A549 (cell line): ENCODE results near the gene FAM181A. TPM values are rescaled to one million over a fixed set of nuclear protein-coding genes. Genes with fewer than 3 reads are reported as not detected.
A peak's percentile ranks its signal among the peaks of the same experiment; 100 is the strongest.

Experiments
- ATAC-seq, 2 experiments: fragments of 200-7000 bp in 1 of 2; fragments of >200 bp in 1 of 2; cut with Nextera tagmentation in 1 of 2; cut with Tn5 transposase in 1 of 2; 3 replicates each; pipeline versions ENCODE4 v1.8.0 to v1.9.1; 2018 to 2020; ENCODE audit warnings: mild to moderate bottlenecking in 1 of 2, moderate library complexity in 1 of 2
- CTCF ChIA-PET: fragments of 300-600 bp; sonication (Branson Sonifier 250); formaldehyde crosslinking; extraction: SDS; loops from one replicate; lab custom pipeline; 2021; ENCODE audit warnings: antibody characterized with exemption, inconsistent platforms; lab: Yijun Ruan, JAX
- POLR2A ChIA-PET: fragments of 350-600 bp; formaldehyde crosslinking; extraction: SDS; loops from one replicate; lab custom pipeline; 2021; ENCODE audit warnings: antibody characterized with exemption, inconsistent platforms; lab: Yijun Ruan, JAX
- DNase-seq, 2 experiments: peaks; one replicate each; pipeline versions ENCODE4 v3.0.0 to v3.0.0-alpha.2; 2011 to 2016; ENCODE audit warnings: low read depth in 1 of 2, low spot score in 1 of 2
- FAIRE-seq: peaks from 2 replicates; lab custom pipeline; 2011; peaks lifted over from hg19 to GRCh38; lab: Jason Lieb, UNC
- H3K27ac ChIP-seq, 2 experiments: fragments of >200 bp; sonication (Bioruptor Twin); formaldehyde crosslinking; 3 replicates each; pipeline ENCODE4 v1.5.1; 2016 to 2017
- H3K4me1 ChIP-seq: fragments of >200 bp; sonication (Bioruptor Twin); formaldehyde crosslinking; 3 replicates; pipeline ENCODE4 v1.6.1; 2016
- H3K4me2 ChIP-seq: fragments of >200 bp; sonication (Bioruptor Twin); formaldehyde crosslinking; 3 replicates; pipeline ENCODE4 v1.6.1; 2016
- H3K4me3 ChIP-seq: fragments of >200 bp; sonication (Bioruptor Twin); formaldehyde crosslinking; 3 replicates; pipeline ENCODE4 v1.5.1; 2016
- H3K9me3 ChIP-seq: fragments of >200 bp; sonication (Bioruptor Twin); formaldehyde crosslinking; 3 replicates; pipeline ENCODE4 v1.6.1; 2016
- BCL3 ChIP-seq: fragments of >200 bp; sonication (Bioruptor Twin); formaldehyde crosslinking; IDR thresholded peaks from 3 replicates; pipeline ENCODE4 v1.6.1; 2016
- CBX2 ChIP-seq: fragments of 200-600 bp; sonication (generic); IDR thresholded peaks from 2 replicates; pipeline ENCODE4 v1.6.1; 2016; ENCODE audit warnings: low read depth, mild to moderate bottlenecking, borderline replicate concordance
- CHD2 ChIP-seq: fragments of 150-350 bp; IDR thresholded peaks from 2 replicates; pipeline ENCODE4 v1.6.1; 2014; ENCODE audit warnings: low read length; ENCODE audit not compliant: partially characterized antibody
- CHD4 ChIP-seq: fragments of 200-600 bp; sonication (generic); IDR thresholded peaks from 2 replicates; pipeline ENCODE4 v1.6.1; 2016; ENCODE audit warnings: antibody characterized with exemption, mild to moderate bottlenecking, borderline replicate concordance
- ESRRA ChIP-seq: fragments of 150-350 bp; IDR thresholded peaks from 2 replicates; pipeline ENCODE4 v1.6.1; 2014; ENCODE audit warnings: mild to moderate bottlenecking, low read length, borderline replicate concordance
- HMGXB4 ChIP-seq: fragments of 250-450 bp; sonication (Bioruptor Pico); IDR thresholded peaks from 2 replicates; pipeline ENCODE4 v1.5.0; 2021; ENCODE audit warnings: mild to moderate bottlenecking, moderate library complexity, borderline replicate concordance
- HOXB5 ChIP-seq: fragments of 250-450 bp; sonication (Bioruptor Pico); IDR thresholded peaks from 2 replicates; pipeline ENCODE4 v1.5.0; 2020; ENCODE audit warnings: mild to moderate bottlenecking, moderate library complexity
- KDM1A ChIP-seq: fragments of 200-600 bp; sonication (generic); IDR thresholded peaks from 2 replicates; pipeline ENCODE4 v1.6.1; 2016; ENCODE audit warnings: low read depth, mild to moderate bottlenecking
- MAFK ChIP-seq: fragments of 450-650 bp; IDR thresholded peaks from 2 replicates; pipeline ENCODE4 v1.6.1; 2014; ENCODE audit not compliant: partially characterized antibody
- MAX ChIP-seq: IDR thresholded peaks from 2 replicates; pipeline ENCODE4 v1.6.1; 2012
- PBX3 ChIP-seq: IDR thresholded peaks from 2 replicates; pipeline ENCODE4 v1.6.1; 2012
- RCOR1 ChIP-seq: fragments of 150-350 bp; IDR thresholded peaks from 2 replicates; pipeline ENCODE4 v1.6.1; 2014; ENCODE audit warnings: antibody characterized with exemption, low read length, low read depth
- TFCP2L1 ChIP-seq: fragments of 250-450 bp; sonication (Bioruptor Pico); IDR thresholded peaks from 2 replicates; pipeline ENCODE4 v1.5.0; 2021; ENCODE audit warnings: mild to moderate bottlenecking
- USF2 ChIP-seq: fragments of 450-650 bp; IDR thresholded peaks from 2 replicates; pipeline ENCODE4 v1.6.1; 2014; ENCODE audit warnings: antibody characterized with exemption
- ZSCAN20 ChIP-seq: fragments of 250-450 bp; sonication (Bioruptor Pico); IDR thresholded peaks from 2 replicates; pipeline ENCODE4 v1.8.0; 2022; ENCODE audit warnings: mild to moderate bottlenecking, moderate library complexity
- WGBS: methylation state at CpG from one replicate; pipeline ENCODE4 v1.1.6; 2017; ENCODE audit errors: missing lambda C conversion rate; 5-methylcytosine and 5-hydroxymethylcytosine counted together
- polyA plus RNA-seq, 4 experiments: library from polyadenylated mRNA; depleted of rRNA in 3 of 4; stranded (reverse); fragments of >200 nt; fragmentation: RNase III in 1 of 4; extraction: RNeasy Plus Mini Kit Qiagen cat#74134 plus additional on column Dnase treatment in 1 of 4; gene quantifications; 2 replicates in 3 of 4; 3 replicates in 1 of 4; pipeline ENCODE4 v1.2.3, GENCODE V29; 2011 to 2017
- TF ChIP-seq, protein P1 (sequence below): fragments of >200 bp; sonication (Bioruptor Twin); formaldehyde crosslinking; IDR thresholded peaks from 2 replicates; pipeline ENCODE4 v1.6.1; 2016
- TF ChIP-seq, protein P2 (sequence below): fragments of >200 bp; sonication (Bioruptor Twin); formaldehyde crosslinking; IDR thresholded peaks from 3 replicates; pipeline ENCODE4 v1.5.1; 2016

FAM181A gene
- polyA plus RNA-seq, 2 of the 4 experiments (the other 2 are of a cell fraction), result not detected

DNA sequence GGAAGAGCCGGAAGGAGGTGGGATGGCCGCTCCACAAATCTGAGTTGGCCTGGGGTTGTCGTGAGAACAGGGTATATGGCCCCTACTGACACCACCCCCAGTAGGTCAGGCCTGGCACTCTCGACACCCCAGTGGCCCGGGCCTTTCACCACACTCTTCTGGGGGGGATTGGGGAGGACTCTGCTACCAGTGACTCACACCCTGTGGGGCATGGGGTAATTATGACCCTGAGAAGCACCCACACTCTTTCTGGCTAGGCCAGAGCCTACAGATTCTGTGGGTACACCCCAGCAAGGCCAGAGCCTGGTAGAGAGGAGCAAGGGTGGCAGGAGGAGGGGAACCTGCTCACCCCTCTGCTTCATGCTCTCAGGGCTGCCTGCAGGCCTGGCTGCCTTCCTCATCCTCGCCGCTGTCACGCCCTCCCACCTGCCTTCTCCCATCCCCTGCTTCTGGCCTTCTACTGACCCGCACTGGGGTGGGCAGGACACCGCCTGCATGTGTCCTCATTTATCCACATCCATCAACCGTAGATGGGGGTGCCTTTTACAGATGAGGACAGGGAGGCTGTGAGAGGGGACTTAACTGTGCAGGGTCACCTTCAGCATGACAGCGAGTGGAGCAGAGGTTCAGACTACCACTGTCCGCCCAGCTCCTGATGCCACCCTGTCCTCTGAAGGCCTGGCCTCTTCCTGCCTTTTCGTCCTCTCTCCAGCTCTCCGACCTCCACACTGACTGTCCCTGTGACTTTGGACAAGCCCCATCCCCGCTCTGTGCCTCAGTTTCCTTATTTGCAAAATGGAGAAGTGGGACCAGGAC is 30.8 kb downstream of the FAM181A start:
- ChIA-PET CTCF (interaction anchor here (1.4 to 25.8 kb wide), 4 partner anchors 13 to 34 kb away, joined by 3 to 601 read pairs (median 8); no protein-coding TSS in a partner anchor), POLR2A (no interaction called here)
- WGBS, result 93% methylated on average over 15 of the region's 16 CpGs
- Histone ChIP-seq H3K9me3 (no peaks in the 10 kb centered on the region), H3K4me3 (no peak overlapping the region), H3K27ac (peak overlapping the region; percentile 16 to 81; a peak in 4 of 6 replicates), H3K4me2 (no peak overlapping the region), H3K4me1 (peaks cover 22% of the 10 kb centered on the region)
- FAIRE-seq (no peak), ATAC-seq (no peak), DNase-seq (no peak)
- TF ChIP-seq RCOR1, result no peak
- no peak for TF ChIP-seq CHD4

GRCh38 chr14:93958567-93959238 is 31.6 kb downstream of the FAM181A start:
- no peak for DNase-seq
- no peak for FAIRE-seq
- Histone ChIP-seq H3K4me3 (no peak overlapping the region), H3K27ac (peak overlapping the region; percentile 56 to 81; a peak in 5 of 6 replicates), H3K9me3 (no peaks in the 10 kb centered on the region), H3K4me1 (peaks cover 22% of the 10 kb centered on the region), H3K4me2 (peak overlapping the region; percentile 64)
- ChIA-PET CTCF (interaction anchor here (1.4 to 25.8 kb wide), 4 partner anchors 12 to 34 kb away, joined by 3 to 601 read pairs (median 8); no protein-coding TSS in a partner anchor), POLR2A (no interaction called here)
- TF ChIP-seq CHD2 (no peak), PBX3 (no peak), HOXB5 (CRISPR knock-in tag) (no peak), CBX2 (no peak), KDM1A (peak; percentile 42; the same call in 1 of the 2 replicates), HMGXB4 (CRISPR knock-in tag) (no peak), ZSCAN20 (CRISPR knock-in tag) (no peak)
- TF ChIP-seq, protein P1, sequence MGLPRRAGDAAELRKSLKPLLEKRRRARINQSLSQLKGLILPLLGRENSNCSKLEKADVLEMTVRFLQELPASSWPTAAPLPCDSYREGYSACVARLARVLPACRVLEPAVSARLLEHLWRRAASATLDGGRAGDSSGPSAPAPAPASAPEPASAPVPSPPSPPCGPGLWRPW, result no peak
- WGBS, result 94% methylated on average over 7 of the region's 7 CpGs
- no peak for ATAC-seq

- Histone ChIP-seq H3K9me3 (no peaks in the 10 kb centered on the region), H3K4me3 (no peak overlapping the region), H3K27ac (peak overlapping the region; percentile 56 to 81; a peak in 5 of 6 replicates), H3K4me1 (peaks cover 22% of the 10 kb centered on the region), H3K4me2 (peak overlapping the region; percentile 64)
- POLR2A ChIA-PET, result no interaction called here
- no peak for FAIRE-seq
- ATAC-seq, result peak; percentile 90 to 92
- DNase-seq, result peak; percentile 85 to 92
- CTCF ChIA-PET, result interaction anchor here (1.2 to 25.8 kb wide), 5 partner anchors 11 to 42 kb away, joined by 3 to 601 read pairs (median 8); no protein-coding TSS in a partner anchor
- 34% methylated on average over 19 of the region's 23 CpGs for WGBS
- 0 out of 2 replicates have a peak, but pooled peaks have one; percentile 32 for TF ChIP-seq TFCP2L1 (CRISPR knock-in tag)
- peak; percentile 70 for TF ChIP-seq USF2
- TF ChIP-seq MAX, result peak; percentile 77
- TF ChIP-seq BCL3, result peak; percentile 79; the same call in 2 of the 3 replicates
- TF ChIP-seq, protein P2, sequence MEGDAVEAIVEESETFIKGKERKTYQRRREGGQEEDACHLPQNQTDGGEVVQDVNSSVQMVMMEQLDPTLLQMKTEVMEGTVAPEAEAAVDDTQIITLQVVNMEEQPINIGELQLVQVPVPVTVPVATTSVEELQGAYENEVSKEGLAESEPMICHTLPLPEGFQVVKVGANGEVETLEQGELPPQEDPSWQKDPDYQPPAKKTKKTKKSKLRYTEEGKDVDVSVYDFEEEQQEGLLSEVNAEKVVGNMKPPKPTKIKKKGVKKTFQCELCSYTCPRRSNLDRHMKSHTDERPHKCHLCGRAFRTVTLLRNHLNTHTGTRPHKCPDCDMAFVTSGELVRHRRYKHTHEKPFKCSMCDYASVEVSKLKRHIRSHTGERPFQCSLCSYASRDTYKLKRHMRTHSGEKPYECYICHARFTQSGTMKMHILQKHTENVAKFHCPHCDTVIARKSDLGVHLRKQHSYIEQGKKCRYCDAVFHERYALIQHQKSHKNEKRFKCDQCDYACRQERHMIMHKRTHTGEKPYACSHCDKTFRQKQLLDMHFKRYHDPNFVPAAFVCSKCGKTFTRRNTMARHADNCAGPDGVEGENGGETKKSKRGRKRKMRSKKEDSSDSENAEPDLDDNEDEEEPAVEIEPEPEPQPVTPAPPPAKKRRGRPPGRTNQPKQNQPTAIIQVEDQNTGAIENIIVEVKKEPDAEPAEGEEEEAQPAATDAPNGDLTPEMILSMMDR, result no peak
- TF ChIP-seq HMGXB4 (CRISPR knock-in tag), result no peak
- peak; percentile 30 for TF ChIP-seq MAFK
- 0 out of 2 replicates have a peak, but pooled peaks have one; percentile 59 for TF ChIP-seq ESRRA
These were observed 32.3 kb downstream of the FAM181A start for GRCh38 chr14:93959239-93960107.
